Suprapubic skin (tissue), 3 donors: ENCODE measurements around the gene GFAP.

Source experiments
- CTCF ChIP-seq, 2 donors: fragments of 200-600 bp in 1 of 2; fragments of 450-650 bp in 1 of 2; sonication (generic) in 1 of 2; IDR thresholded peaks; one replicate each; pipeline ENCODE4 v1.5.1; 2016 to 2019; ENCODE audit warnings: antibody characterized with exemption in 2 of 2, mild to moderate bottlenecking in 1 of 2, moderate library complexity in 1 of 2
- EP300 ChIP-seq: sonication (generic); formaldehyde crosslinking; IDR thresholded peaks from one replicate; pipeline ENCODE4 v1.6.1; 2017; ENCODE audit warnings: antibody characterized with exemption

GRCh38 chr17:44909681-44910144 is 5.6 kb downstream of the GFAP start:
- no peak for TF ChIP-seq CTCF (IDR thresholded peaks at IDR 0.05)
- no peak for TF ChIP-seq EP300
